Globus pallidus (tissue), 1 donor: ENCODE results near the gene SUSD3.

Source experiments
- DNase-seq: peaks from one replicate; pipeline ENCODE4 v3.0.0-alpha.2; 2015; ENCODE audit warnings: low spot score

The SUSD3 gene

DNA sequence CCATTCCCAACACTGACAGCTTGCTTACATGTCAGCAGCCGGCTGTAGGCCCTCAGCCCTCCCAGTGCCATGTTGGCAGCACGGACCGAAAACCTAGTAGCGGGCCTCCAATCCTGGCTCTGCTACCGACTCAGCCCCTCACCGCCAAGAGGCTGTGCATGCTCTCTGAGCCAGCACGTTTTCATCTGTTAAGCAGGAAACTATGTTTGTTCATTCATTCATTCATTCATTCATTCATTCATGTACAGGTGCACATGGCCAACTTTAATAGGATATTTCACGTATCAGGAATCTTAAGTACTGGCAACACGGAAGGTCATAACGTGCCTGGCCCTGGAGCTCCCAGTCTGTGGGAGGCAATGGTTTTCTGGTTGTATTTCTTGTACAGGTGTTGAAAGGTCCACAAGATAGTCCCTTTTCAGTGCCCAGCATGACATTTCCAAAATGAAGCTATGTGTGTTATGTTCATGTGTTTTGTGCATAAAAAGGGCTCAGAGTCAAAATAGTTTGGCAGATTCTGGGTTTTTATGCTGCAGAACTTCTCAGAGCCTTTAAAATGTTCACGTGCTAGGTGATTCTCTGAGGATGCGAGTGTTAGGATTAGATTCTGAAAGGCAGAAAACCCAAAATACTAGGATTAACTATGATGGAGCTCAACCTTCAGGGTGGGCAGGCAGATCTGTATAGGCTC is 17.7 kb downstream of the SUSD3 start:
- DNase-seq, result no peak

DNA sequence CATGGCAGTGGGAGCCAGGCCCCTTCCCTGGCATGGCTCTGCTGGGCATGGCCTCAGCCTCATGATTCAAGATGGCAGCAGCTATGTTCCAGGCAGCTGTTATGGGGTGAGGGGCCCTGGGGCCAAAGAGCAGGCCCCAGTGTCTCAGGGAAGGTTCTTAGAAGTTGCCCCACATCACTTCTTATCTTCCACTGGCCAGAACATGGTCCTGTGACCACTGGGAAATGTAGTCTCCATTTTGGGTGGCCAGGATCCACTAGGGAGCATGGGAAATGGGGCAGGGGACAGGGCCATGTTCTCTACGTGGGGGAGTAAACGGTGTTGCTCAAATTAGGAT is 18.3 kb downstream of the SUSD3 start:
- no peak for DNase-seq

DNA sequence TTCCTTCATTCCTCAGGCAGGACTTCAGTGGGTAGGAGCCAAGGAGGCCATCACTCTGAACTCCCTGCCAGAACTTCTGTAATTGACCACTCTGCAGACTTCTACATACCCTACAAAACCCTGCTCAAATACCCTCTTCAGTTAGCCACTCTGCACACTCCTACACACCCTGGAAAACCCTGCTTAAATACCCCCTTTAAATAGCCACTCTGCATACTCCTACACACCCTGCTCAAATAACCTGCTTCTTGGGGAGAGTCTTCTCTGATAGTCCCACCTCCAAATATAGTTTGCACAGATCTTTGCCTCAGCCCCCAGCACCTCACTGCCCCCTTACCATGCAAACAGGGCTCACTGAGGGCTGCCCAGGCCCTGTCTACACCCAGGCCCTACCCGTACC is 18.9 kb downstream of the SUSD3 start:
- no peak for DNase-seq

DNA sequence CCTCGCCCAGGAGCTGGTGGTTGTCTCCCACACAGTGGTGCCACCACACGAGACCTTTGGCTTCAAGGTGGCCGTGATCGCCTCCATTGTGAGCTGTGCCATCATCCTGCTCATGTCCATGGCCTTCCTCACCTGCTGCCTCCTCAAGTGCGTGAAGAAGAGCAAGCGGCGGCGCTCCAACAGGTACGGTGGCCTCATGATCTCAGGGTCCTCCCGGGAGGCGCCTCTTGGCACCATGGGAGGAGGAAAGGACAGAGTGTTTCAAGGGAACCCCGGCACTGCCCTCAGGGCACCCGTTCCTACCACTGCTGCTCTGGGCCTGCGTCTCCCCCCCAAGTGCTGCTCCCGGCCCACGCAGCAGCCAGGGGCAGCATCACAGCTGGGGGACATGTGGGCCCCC is 19.3 kb downstream of the SUSD3 start:
- no peak for DNase-seq

DNA sequence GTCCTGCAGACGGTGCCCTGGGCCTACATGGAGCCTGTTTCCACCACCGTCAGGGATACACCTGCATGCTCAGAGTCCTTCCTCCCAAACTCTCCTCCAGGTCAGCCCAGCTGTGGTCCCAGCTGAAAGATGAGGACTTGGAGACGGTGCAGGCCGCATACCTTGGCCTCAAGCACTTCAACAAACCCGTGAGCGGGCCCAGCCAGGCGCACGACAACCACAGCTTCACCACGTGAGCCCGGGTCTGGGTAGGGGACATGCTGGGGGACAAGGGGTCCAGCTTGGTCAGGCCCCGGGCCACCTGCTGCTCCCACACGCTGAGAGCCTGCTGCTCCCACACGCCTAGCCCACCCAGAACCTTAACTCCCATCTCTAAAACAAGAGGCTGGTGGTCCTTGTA is 20.9 kb downstream of the SUSD3 start:
- no peak for DNase-seq

DNA sequence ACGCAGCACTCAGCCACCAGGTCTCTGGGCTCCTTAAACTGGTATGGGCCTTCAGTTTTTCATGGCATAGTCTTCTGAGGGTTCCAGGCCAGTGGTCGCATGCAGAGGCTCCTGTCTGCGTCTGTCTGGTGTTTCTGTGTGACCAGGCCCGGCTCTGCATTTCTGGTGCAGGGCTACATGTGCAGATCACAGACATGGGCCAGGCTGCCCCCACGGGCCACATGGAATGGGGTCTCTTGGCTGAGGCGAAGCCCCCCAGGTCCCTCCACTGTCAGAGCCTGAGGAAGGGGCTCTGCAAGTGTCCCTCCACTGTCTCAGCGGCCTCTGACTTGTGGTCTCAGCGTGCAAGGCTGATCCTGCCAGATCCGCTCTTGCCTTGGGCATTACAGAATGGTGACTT is 21.9 kb downstream of the SUSD3 start:
- DNase-seq, result no peak

DNA sequence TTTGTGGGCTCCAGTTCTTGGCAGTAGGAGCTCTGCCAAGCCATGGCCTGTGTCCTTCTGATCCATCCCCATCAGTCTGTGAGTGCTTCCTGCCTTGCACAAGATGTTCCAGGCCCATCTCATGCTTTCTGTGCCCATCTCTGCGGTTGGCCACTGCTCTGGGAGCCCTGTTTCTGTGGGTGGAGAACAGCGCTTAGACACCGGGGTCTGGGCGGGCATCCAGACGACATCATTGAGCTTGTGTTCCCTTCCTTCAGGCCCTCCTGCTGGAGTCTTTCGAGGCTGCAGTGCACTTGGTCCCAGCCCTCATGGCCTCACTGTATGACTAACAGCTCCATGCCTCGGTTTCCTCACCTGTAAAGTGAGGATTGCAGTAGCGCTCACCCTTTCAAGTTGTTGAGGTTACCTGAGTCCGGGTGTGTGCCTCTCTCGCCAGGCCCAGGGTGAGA is 22.6 kb downstream of the SUSD3 start:
- no peak for DNase-seq

DNA sequence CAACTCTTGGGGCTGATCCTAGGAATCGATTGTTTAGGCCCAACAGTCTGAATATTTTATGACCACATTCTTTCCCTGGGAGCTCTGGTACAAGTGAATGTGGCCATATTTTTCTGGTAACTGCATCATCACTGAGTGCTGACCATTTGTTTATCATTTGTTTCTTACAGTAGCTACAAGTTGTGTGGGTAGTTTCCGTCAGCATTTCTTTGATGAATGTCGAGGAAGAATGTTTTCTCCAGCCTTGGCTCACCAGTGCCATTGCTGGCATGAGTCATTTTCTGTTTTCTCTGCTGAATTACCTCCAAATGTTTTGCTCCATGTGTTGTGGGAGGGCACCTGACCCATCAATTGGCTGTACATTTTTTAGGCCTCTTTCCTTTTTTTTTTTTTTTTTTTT is 23.4 kb downstream of the SUSD3 start:
- DNase-seq, result no peak

DNA sequence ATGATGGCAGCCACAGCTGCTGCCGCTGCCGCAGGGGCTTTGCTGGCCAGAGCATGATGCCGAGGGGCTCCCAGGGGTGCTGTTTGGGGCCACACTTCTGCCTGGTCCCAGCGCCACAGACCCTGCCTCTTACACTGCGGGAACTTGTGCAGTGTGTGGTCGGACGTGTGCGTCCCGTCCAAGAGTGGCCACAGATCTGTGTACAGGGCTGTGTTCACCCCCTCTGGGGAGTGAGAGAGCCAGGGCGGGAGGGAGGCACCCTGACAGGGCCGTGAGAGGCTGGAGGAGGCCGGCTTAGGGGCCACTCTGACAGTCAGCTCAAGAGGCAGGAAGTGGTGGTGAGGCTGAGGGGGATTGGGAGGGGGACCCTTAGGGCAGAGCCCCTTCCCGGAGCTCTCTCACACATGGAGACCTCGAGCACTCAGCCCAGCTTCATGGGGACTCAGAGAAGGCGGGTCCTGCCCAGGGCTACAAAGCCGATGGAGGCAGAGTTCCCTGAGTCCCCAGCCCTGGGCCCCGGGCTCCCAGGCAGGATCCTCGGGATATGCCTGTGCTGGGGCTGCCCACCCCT is 24.4 kb downstream of the SUSD3 start:
- no peak for DNase-seq

DNA sequence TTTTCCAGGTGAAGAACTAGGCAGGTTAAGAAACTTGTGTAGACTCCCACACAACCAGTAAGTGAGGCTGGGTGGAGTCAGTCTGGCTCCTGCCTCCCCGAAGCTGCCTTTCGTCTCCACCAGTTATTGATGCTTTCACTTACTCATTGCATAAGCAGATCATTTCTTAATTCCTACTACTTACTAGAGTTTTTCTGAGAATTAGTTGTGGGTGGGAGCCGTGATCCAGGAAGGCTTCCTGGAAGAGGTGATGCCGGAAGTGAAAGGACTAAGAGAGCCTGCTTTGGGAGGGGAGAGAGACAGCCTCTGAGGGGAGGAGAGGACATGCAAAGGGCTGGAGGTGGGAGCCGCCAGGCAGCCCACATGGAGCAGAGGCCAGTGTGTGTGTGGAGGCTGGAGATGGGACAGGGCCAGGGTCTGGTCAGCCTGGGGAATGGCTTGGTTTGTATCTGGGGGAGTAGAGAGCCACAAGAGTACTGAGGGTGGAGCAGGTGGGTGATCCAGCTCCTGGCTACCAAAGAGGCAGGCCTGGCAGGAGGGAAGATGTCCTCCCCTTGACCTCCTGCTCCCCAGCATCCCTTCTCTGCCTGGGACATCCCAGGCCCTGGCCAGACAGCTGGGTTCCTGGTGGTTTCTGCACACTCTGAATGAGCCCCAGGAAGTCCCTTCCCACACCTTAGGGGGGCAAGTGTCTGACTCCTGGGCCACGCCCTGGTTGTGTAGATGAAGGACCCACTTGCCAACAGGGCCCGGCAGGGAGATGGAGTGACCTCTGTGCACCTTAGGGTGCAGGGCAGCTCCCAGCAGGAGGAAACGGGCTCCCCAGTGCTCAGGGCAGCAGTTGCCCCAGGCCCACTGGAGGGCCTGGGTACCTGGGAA is 25.3 kb downstream of the SUSD3 start:
- no peak for DNase-seq

DNA sequence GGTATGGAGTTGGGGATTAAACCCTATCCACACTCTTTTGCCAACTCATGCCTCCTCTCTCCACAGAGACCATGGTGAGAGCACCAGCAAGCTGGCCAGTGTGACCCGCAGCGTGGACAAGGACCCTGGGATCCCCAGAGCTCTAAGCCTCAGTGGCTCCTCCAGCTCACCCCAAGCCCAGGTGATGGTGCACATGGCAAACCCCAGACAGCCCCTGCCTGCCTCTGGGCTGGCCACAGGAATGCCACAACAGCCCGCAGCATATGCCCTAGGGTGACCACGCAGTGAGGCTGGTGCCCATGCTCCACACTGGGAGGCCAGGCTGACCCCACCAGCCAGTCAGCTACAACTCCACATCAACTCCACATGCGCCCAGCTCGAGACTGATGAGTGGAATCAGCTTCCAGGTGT is 26.0 kb downstream of the SUSD3 start:
- no peak for DNase-seq

DNA sequence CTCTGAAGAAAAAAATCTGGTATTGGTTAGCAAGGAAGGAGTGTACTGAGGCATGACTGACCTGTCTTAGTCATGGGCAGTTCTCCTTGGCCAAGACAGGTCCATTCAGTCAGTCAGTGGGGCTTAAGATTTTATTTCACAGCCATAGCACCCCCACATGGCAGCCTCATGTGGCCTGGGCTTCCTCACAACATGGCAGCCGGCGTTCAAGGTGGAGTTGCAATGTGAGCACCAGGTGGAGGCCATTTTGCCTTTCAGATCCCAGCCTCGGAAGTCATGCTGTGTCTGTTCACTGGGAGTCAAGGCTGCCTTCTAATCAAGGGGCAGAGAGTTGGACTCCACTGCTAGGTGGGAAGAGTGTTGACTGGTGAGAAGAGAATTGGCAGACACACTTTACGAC is 27.2 kb downstream of the SUSD3 start:
- no peak for DNase-seq

DNA sequence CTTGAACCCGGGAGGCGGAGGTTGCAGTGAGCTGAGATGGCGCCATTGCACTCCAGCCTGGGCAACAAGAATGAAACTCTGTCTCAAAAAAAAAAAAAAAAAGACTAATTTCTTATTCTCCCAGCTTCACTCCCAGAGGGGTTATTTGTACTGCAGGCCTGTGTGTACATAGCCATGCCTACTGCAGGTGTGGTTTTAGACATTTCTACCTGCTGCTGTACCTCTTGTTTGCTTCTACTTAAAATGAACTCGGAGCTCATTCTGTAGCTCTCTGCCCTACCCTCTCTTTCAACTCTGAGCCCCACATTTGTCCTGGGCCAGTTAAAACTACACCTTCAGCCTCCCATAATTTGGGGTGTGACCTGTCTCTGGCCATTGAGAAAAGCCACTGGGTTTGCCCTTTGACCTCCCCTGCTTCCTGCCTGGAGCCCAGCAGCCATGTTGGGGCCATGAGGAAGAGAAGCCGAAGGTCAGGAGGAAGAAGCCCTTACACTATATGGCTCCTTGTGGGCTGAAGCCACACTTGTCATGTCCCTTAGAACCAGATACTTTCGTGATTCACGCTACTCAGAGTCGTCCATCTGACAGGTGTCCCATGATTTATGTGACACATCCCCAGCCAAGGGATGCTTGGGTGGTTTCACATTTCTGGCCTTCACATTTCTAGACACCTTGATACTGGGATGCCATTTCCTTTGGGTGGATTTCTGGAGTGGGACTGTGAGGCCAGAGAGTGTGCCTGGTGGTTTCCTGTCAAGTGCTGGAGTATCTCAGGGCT is 28.1 kb downstream of the SUSD3 start:
- DNase-seq, result no peak

DNA sequence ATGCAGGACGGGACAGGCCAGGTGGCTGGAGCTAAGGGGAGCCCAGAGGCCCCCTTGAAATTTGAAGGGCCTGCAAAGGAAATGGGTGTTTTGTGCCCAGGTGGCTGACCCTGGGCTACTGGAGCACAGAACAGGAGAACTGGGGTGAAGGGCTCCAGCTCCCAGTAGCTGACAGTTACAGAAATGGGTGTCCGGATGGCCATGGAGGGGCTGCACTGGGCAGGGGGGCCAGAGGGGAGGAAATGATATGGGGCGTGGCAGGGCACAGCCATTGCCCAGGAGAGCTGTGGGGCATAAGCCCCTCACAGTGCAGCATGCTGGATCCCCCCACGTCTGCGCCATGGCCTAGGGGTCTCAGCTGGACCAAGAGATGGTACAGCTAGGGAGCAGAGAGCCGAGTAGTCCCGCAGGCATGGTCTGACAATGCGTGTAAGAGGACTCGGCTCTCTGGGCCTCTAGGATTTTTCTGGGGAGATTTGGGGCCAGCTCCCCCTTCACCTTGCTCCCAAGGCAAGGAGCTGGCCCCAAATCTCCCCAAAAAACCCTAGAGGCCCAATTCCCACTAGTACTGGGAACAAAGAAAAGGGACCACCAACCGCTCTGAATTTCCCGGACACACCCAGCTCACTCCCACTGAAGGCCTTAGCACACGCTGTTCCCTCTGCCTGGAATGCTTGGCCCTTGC is 29.6 kb downstream of the SUSD3 start:
- no peak for DNase-seq

DNA sequence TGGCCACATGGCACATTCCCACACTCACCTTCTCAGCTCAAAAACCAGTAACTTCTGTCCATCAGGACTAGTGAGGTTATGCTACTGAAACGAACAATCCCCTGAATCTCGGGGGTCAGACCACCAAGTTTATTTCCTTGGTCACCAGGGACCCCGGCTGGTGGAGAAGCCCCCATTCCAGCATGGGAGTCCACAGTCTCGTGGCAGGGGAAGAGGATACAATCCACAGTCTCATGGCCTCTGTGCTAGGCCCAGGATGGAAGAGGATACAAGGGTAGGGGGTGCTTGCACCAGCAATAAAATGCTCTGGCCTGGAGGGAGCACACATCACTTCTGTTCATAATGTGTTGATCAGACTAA is 30.1 kb downstream of the SUSD3 start:
- no peak for DNase-seq

DNA sequence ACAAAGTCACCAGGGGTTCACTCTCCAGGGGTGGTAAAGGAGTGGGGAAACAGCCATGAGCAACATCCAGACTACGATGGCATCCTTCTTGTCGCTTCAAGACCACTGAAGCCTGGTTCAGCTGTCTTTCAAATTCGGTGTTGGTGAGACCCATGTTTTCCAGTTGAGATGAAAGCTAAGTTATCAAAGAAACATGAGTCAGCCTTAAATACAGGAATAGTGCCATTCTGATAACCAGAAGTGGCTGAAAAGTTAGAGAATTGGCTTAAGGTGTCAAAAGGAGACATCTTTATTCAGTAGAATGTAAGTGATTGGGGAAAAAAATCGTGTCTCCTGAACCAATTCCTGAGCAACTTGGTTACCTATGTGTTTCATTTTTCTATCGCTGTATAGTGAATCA is 30.5 kb downstream of the SUSD3 start:
- no peak for DNase-seq

DNA sequence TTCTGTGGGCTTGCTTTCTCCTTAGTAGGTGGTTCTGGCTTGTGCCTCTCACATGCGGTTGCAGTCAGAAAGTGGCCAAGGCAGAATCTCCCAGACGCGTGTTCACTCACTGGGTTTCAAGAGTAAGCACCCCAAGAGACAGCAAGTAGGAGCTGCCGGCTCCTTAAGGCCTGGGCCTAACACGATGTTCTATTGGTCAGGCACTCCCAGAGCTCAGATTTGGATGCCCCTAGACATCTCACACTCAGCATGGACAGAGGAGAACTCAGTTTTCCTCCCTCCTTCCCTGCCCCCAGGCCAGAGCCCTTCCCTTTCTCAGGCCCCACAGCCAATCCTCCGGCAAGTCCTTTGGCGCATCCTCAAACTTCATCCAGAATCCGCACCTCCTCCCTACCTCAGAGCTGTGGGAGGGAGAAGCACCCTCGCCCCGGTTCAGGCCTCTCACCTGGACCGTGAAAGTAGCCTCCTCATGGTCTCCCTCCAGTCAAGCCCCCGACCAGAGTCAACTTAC is 31.0 kb downstream of the SUSD3 start:
- no peak for DNase-seq

DNA sequence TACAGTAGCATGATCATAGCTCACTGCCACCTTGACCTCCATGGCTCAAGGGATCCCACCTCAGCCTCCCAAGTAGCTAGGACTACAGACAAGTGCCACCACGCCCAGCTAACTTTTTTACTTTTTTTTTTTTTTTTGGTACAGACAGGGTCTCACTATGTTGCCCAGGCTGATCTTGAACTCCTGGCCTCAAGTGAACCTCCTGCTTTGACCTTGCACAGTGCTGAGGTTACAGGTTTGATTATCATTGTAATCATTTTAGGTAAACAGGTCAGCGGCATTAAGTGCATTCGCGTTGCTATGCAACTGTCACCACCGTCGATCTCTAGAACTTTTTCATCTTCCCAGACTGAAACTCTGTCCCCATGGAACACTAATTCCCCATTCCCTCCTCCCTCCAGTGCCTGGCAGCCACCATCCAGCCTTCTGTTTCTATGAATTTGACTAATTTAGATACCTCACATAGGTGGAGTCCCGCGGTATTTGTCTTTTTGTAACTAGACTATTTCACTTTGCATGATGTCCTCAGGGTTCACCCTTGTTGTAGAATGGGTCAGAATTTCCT is 31.7 kb downstream of the SUSD3 start:
- no peak for DNase-seq

DNA sequence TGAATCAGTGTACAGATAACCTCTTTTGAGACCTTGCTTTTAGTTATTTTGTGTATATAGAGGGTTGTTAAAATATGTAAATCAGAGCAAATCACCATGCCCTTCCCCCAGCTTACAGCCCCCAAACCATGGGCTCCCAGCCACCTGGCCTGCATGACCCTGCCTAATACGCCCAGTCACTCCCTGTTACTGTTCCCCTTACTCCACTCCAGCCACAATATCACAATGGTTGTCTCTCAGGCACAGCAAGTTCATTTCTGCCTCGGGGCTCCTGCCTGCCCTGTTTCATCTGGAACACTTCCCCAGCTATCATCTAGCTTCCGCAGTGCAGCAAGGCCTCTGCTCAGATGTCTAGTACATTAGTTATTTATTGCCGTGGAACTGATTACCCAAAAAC is 32.6 kb downstream of the SUSD3 start:
- DNase-seq, result no peak

DNA sequence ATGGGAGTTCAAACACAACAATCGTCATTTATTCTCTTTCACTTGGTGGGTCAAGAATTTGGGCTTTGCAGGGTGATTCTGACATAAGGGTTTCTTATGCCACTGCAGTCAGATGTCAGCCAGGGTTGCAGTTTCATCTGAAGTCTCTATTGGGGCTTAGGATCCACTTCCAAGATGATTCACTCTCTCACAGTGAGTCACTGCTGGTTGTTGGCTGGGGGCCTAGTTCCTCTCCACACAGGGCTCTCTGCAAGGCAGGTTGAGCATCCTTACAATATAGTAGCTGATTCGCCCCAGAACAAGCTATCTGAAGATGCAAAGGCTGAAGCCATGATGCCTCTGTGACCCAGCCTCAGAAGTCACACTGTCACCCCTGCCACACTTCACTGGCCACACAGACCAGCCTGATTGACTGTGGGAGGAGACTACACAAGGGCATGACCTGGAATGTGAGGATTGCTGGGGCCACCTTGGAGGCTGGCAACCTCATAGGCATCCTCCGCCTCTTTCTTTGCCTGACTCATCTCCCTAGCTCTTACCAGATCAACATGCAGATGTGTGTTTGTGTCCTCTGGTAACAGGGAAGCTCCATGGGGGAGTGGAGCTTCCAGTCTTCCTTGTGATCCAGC is 33.1 kb downstream of the SUSD3 start:
- DNase-seq, result no peak
